ENCODE measurements around the gene RALA. TPM values are rescaled to one million over a fixed set of nuclear protein-coding genes. Genes with fewer than 3 reads are reported as not detected.

The RALA gene
- total RNA-seq, 2 experiments from 2014 or later = 24.5 to 27.5 TPM

- Histone ChIP-seq H3K4me3 (ENCODE audit: low read length) (no peak overlapping the region), H3K4me1 (ENCODE audit: insufficient read depth, low read length) (no peaks in the 10 kb centered on the region), H3K27ac (ENCODE audit: low read depth in 1 of 2, low read length in 2 of 2) (no peak overlapping the region), H3K27me3 (ENCODE audit: control insufficient read depth in 1 of 2, insufficient read depth in 2 of 2, low read length in 2 of 2) (no peaks in the 10 kb centered on the region), H3K9me3 (ENCODE audit: control insufficient read depth in 1 of 2, insufficient read depth in 1 of 2, low read length in 2 of 2) (no peaks in the 10 kb centered on the region), H3K36me3 (ENCODE audit: insufficient read depth, low read length) (no peaks in the 10 kb centered on the region)
- TF ChIP-seq CTCF (IDR thresholded peaks at IDR 0.05) = peak; percentile 75
- ChIA-PET POLR2A (interaction anchor here (0.6 to 2.3 kb wide), 15 partner anchors 9 to 367 kb away, joined by 3 to 20 read pairs (median 4); partner anchors contain the start of genes RALA and YAE1), CTCF (interaction anchor here (0.5 to 8.4 kb wide), 33 partner anchors 9 to 554 kb away, joined by 3 to 163 read pairs (median 5); partner anchors contain the start of genes MPLKIP, RALA, SUGCT and YAE1)
- ATAC-seq (ENCODE audit: poor library complexity) (peak; percentile 96), DNase-seq (peak; percentile 60 to 92 (median 70))
- Mint-ChIP-seq H3K4me3 (no peak overlapping the region), H3K27ac (no peak overlapping the region), H3K9me3 (no peaks in the 10 kb centered on the region), H3K4me1 (ENCODE audit: low read depth) (peaks cover 9% of the 10 kb centered on the region), H3K27me3 (no peaks in the 10 kb centered on the region), H3K36me3 (ENCODE audit: low read depth) (no peaks in the 10 kb centered on the region)
- intact Hi-C loops (cut with DNase I, micrococcal nuclease) = loop anchor here (1.0 to 10.0 kb wide), 5 partner anchors 42 to 472 kb away; partner anchors contain the start of gene RALA (in 1 of the 2)
Observed at GRCh38 chr7:39580149-39580874, 43.1 kb upstream of the RALA start.

GRCh38 chr7:39582536-39582935, 40.8 kb upstream of the RALA start:
- Histone ChIP-seq H3K27me3 (ENCODE audit: control insufficient read depth in 1 of 2, insufficient read depth in 2 of 2, low read length in 2 of 2) (no peaks in the 10 kb centered on the region), H3K36me3 (ENCODE audit: insufficient read depth, low read length) (no peaks in the 10 kb centered on the region), H3K4me3 (ENCODE audit: low read length) (no peak overlapping the region), H3K4me1 (ENCODE audit: insufficient read depth, low read length) (no peaks in the 10 kb centered on the region), H3K27ac (ENCODE audit: low read depth in 1 of 2, low read length in 2 of 2) (no peak overlapping the region), H3K9me3 (ENCODE audit: control insufficient read depth in 1 of 2, insufficient read depth in 1 of 2, low read length in 2 of 2) (no peaks in the 10 kb centered on the region)
- H3K4me3 Mint-ChIP-seq = no peak overlapping the region
- TF ChIP-seq CTCF (IDR thresholded peaks at IDR 0.05) = no peak
- POLR2A ChIA-PET = interaction anchor here (1.3 kb wide), 1 partner anchor 164 kb away, joined by 6 read pairs; no protein-coding TSS in a partner anchor
- H3K27me3 Mint-ChIP-seq = no peaks in the 10 kb centered on the region
- CTCF ChIA-PET = interaction anchor here (1.2 to 8.4 kb wide), 4 partner anchors 39 to 552 kb away, joined by 3 to 163 read pairs (median 4); partner anchors contain the start of genes MPLKIP and SUGCT
- no peaks in the 10 kb centered on the region for H3K9me3 Mint-ChIP-seq
- intact Hi-C loops (cut with DNase I, micrococcal nuclease) = loop anchor here in 1 of 2 experiments (5.0 to 10.0 kb wide), 2 partner anchors 40 to 362 kb away; partner anchors contain the start of gene RALA
- no peaks in the 10 kb centered on the region for H3K36me3 Mint-ChIP-seq (ENCODE audit: low read depth)
- H3K4me1 Mint-ChIP-seq (ENCODE audit: low read depth) = peaks cover 9% of the 10 kb centered on the region
- ATAC-seq (ENCODE audit: poor library complexity) (no peak), DNase-seq (no peak)
- H3K27ac Mint-ChIP-seq = no peak overlapping the region

- Histone ChIP-seq H3K9me3 (ENCODE audit: control insufficient read depth in 1 of 2, insufficient read depth in 1 of 2, low read length in 2 of 2) (no peaks in the 10 kb centered on the region), H3K36me3 (ENCODE audit: insufficient read depth, low read length) (no peaks in the 10 kb centered on the region), H3K4me1 (ENCODE audit: insufficient read depth, low read length) (peaks cover under 1% of the 10 kb centered on the region), H3K27ac (ENCODE audit: low read depth in 1 of 2, low read length in 2 of 2) (no peak overlapping the region), H3K27me3 (ENCODE audit: control insufficient read depth in 1 of 2, insufficient read depth in 2 of 2, low read length in 2 of 2) (no peaks in the 10 kb centered on the region), H3K4me3 (ENCODE audit: low read length) (no peak overlapping the region)
- Mint-ChIP-seq H3K9me3 (no peaks in the 10 kb centered on the region), H3K27ac (no peak overlapping the region), H3K4me3 (no peak overlapping the region), H3K27me3 (no peaks in the 10 kb centered on the region), H3K36me3 (ENCODE audit: low read depth) (no peaks in the 10 kb centered on the region), H3K4me1 (ENCODE audit: low read depth) (peaks cover 9% of the 10 kb centered on the region)
- DNase-seq (no peak), ATAC-seq (ENCODE audit: poor library complexity) (no peak)
- ChIA-PET POLR2A (interaction anchor here (0.6 kb wide), 1 partner anchor 40 kb away, joined by 3 read pairs; the partner anchor contains the start of gene RALA), CTCF (interaction anchor here (8.4 kb wide), 1 partner anchor 162 kb away, joined by 163 read pairs; no protein-coding TSS in a partner anchor)
- intact Hi-C loops (cut with DNase I, micrococcal nuclease) = loop anchor here in 1 of 2 experiments (5.0 to 10.0 kb wide), 2 partner anchors 39 to 361 kb away; partner anchors contain the start of gene RALA
- TF ChIP-seq CTCF (IDR thresholded peaks at IDR 0.05) = no peak
Observed at GRCh38 chr7:39583539-39583938, 39.8 kb upstream of the RALA start.
